Neural crest cell (in vitro differentiated cells): ENCODE data around the gene ATP6V0E1. TPM values are rescaled to one million over a fixed set of nuclear protein-coding genes. Genes with fewer than 3 reads are reported as not detected.

ENCODE experiments used
- DNase-seq: peaks from one replicate; pipeline ENCODE4 v3.0.0; 2021; ENCODE audit warnings: low read depth, mixed read lengths, low spot score
- H3K27ac Mint-ChIP-seq: one replicate; pipeline ENCODE4 v1.8.0; 2021; ENCODE audit warnings: mild to moderate bottlenecking, mixed read lengths; ENCODE audit not compliant: unreplicated experiment
- H3K27me3 Mint-ChIP-seq: 2 replicates; pipeline ENCODE4 v1.8.0; 2021; ENCODE audit warnings: low read depth, mild to moderate bottlenecking, mixed read lengths
- H3K36me3 Mint-ChIP-seq: 2 replicates; pipeline ENCODE4 v1.8.0; 2021; ENCODE audit warnings: low read depth, mild to moderate bottlenecking, mixed read lengths
- H3K4me1 Mint-ChIP-seq: 2 replicates; pipeline ENCODE4 v1.8.0; 2021; ENCODE audit warnings: mixed read lengths
- H3K4me3 Mint-ChIP-seq: one replicate; pipeline ENCODE4 v1.8.0; 2021; ENCODE audit warnings: mild to moderate bottlenecking, mixed read lengths
- H3K9me3 Mint-ChIP-seq: 2 replicates; pipeline ENCODE4 v1.8.0; 2021; ENCODE audit warnings: mixed read lengths
- total RNA-seq: library from RNA; stranded (reverse); gene quantifications from 2 replicates; pipeline ENCODE4 v1.2.1, GENCODE V29; 2021
- TF ChIP-seq, protein P1 (sequence below): fragments of 200-600 bp; sonication (generic); conservative IDR thresholded peaks from 2 replicates; pipeline ENCODE4 v1.5.0; 2021; ENCODE audit warnings: antibody characterized with exemption, mild to moderate bottlenecking

ATP6V0E1 gene
- total RNA-seq, 1 donor from 2014 or later, result 76.4 TPM

DNA sequence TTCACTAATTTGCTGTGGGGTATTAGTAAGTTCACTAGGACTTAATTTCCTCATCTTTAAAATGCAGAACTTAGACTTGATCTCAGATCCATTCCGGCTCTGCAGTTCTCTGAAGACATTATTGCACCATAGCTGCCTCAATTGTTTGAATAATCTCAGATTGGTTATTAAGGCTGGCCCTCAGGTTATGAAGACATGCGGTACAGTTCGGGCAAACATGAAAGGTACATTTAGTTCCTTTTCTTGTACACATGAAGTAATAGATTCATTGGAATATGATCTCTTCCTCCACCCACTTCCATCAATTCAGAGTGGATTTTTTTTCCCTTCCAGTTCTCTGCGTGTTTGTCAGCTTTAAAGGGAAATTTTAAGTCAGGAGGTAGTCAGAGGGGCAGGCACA lies 28.0 kb downstream of the ATP6V0E1 start:
- Mint-ChIP-seq H3K27me3 (no peaks in the 10 kb centered on the region), H3K4me3 (no peak overlapping the region), H3K27ac (no peak overlapping the region), H3K36me3 (no peaks in the 10 kb centered on the region), H3K9me3 (no peaks in the 10 kb centered on the region), H3K4me1 (peaks cover 36% of the 10 kb centered on the region)
- TF ChIP-seq, protein P1, sequence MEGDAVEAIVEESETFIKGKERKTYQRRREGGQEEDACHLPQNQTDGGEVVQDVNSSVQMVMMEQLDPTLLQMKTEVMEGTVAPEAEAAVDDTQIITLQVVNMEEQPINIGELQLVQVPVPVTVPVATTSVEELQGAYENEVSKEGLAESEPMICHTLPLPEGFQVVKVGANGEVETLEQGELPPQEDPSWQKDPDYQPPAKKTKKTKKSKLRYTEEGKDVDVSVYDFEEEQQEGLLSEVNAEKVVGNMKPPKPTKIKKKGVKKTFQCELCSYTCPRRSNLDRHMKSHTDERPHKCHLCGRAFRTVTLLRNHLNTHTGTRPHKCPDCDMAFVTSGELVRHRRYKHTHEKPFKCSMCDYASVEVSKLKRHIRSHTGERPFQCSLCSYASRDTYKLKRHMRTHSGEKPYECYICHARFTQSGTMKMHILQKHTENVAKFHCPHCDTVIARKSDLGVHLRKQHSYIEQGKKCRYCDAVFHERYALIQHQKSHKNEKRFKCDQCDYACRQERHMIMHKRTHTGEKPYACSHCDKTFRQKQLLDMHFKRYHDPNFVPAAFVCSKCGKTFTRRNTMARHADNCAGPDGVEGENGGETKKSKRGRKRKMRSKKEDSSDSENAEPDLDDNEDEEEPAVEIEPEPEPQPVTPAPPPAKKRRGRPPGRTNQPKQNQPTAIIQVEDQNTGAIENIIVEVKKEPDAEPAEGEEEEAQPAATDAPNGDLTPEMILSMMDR, result no peak
- DNase-seq, result no peak

DNA sequence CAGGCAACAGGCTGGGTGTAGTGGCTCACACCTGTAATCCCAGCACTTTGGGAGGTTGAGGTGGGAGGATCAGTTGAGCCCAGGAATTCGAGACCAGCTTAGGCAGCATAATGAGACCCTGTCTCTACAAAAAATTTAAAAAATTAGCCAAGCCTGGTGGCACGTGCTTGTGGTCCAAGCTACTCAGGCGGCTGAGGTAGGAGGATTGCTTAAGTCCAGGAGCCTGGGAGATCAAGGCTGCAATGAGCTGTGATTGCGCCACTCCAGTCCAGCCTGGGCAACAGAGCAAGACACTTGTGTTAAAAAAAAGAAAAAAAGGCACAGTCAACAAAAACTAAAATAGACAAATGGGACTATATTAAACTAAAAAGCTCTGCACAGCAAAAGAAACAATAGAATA lies 29.3 kb downstream of the ATP6V0E1 start:
- Mint-ChIP-seq H3K9me3 (no peaks in the 10 kb centered on the region), H3K4me3 (no peak overlapping the region), H3K4me1 (peaks cover 30% of the 10 kb centered on the region)

DNA sequence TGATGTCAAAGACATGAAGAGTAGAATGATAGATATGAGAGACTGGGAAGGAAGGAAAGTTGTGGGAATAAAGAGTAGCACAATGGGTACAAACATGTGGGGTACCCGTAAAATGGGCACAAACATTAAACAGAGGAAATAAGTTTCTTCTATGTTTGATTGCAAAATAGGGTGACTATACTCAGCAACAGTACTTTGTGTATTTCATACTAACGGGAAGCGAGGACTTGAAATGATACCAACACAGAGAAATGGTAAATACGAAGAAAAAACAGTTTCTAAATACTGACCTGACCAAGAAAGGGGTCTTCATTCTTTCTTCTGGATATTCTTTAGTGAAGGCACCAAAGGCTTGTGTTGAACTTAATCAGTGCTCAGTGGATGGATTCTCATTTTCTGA lies 31.1 kb downstream of the ATP6V0E1 start:
- no peak overlapping the region for H3K4me3 Mint-ChIP-seq
- H3K36me3 Mint-ChIP-seq, result peaks cover 3% of the 10 kb centered on the region
- H3K9me3 Mint-ChIP-seq, result no peaks in the 10 kb centered on the region
- H3K27ac Mint-ChIP-seq, result no peak overlapping the region
- no peak for DNase-seq
- H3K4me1 Mint-ChIP-seq, result peaks cover 27% of the 10 kb centered on the region
- TF ChIP-seq, protein P1, result no peak
- H3K27me3 Mint-ChIP-seq, result no peaks in the 10 kb centered on the region

More for the DNA sequence above, 29.3 kb downstream of the ATP6V0E1 start:
- no peak for DNase-seq
- H3K27me3 Mint-ChIP-seq, result no peaks in the 10 kb centered on the region
- TF ChIP-seq, protein P1, result no peak
- H3K27ac Mint-ChIP-seq, result no peak overlapping the region
- no peaks in the 10 kb centered on the region for H3K36me3 Mint-ChIP-seq

DNA sequence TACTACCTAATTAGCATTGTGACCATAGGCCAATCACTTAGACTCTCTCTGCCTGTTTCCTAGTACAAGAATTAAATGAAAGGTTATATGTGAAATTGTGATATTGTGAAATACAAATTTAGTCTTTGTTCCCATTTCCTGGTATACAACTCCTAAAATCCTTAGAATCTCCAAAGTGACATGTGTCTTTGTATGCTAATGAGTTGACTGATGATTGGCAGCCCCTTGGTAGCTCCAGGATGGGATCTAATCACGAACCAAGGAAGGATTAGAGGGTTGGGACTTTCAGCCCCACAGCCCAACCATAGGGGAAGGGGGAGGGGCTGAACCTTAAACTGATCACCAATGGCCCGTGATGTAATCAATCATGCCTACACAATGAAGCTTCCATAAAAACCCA lies 31.6 kb downstream of the ATP6V0E1 start:
- DNase-seq, result no peak
- H3K36me3 Mint-ChIP-seq, result peaks cover 8% of the 10 kb centered on the region
- TF ChIP-seq, protein P1, result no peak
- H3K4me1 Mint-ChIP-seq, result peaks cover 22% of the 10 kb centered on the region
- H3K4me3 Mint-ChIP-seq, result no peak overlapping the region
- H3K9me3 Mint-ChIP-seq, result no peaks in the 10 kb centered on the region
- H3K27ac Mint-ChIP-seq, result no peak overlapping the region
- H3K27me3 Mint-ChIP-seq, result no peaks in the 10 kb centered on the region

DNA sequence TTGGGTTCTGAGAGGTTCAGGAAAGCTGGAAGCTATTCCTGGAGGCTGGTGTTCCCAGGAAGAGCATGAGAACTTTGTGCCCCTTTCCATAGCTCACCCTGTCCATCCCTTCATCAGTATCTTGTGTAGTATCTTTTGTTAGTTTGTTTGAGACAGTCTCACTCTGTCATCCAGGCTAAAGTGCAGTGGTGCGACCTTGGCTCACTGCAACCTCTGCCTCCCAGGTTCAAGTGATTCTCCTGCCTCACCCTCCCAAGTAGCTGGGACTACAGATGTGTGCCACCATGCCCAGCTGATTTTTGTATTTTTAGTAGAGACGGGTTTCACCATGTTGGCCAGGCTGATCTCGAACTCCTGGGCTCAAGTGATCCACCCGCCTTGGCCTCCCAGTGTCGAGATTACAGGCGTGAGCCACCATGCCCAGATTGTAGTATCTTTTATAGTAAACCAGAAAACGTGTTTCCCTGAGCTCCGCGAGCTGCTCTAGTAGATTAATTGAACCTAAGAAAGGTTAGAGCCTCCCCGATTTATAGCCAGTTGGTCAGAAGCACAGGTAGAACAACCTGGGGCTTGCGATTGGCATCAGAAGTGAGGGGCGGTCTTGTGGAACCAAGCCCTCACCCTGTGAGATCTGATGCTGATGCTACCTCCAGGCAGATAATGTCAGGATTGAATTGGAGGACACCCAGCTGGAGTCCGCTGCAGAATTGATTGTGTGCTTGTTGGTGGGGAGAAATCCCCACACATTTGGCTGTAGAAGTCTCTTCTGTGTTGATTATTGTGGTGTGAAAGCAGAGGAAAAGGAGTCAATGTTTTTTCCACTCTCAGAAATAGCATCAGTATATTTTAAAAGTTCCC lies 32.3 kb downstream of the ATP6V0E1 start:
- H3K4me3 Mint-ChIP-seq, result no peak overlapping the region
- H3K27me3 Mint-ChIP-seq, result no peaks in the 10 kb centered on the region
- no peak for DNase-seq
- H3K4me1 Mint-ChIP-seq, result peaks cover 16% of the 10 kb centered on the region
- peak overlapping the region; percentile 15 for H3K27ac Mint-ChIP-seq
- H3K36me3 Mint-ChIP-seq, result peaks cover 9% of the 10 kb centered on the region
- TF ChIP-seq, protein P1, result no peak
- no peaks in the 10 kb centered on the region for H3K9me3 Mint-ChIP-seq
